RPMI8226 (cell line): ENCODE measurements around the gene DSCAML1.
"Not testable (repeated sequence)": the region's sequence is repeated elsewhere in the genome, so short reads cannot be mapped to it uniquely, and the experiment has no call there.

Experiments
- DNase-seq: peaks from one replicate; pipeline ENCODE4 v3.0.0-alpha.2; 2015

Gene DSCAML1

GRCh38 chr11:117458275-117459122 is 338.5 kb downstream of the DSCAML1 start:
- no peak for DNase-seq

- no peak for DNase-seq
These were observed 339.2 kb downstream of the DSCAML1 start for GRCh38 chr11:117457835-117458234.

GRCh38 chr11:117457031-117457785 is 339.8 kb downstream of the DSCAML1 start:
- no peak for DNase-seq

GRCh38 chr11:117456721-117457029 is 340.3 kb downstream of the DSCAML1 start:
- not testable (repeated sequence) for DNase-seq

GRCh38 chr11:117456027-117456720 is 340.8 kb downstream of the DSCAML1 start:
- DNase-seq, result no peak

- no peak for DNase-seq
These were observed 342.5 kb downstream of the DSCAML1 start for GRCh38 chr11:117454564-117454917.

- DNase-seq, result no peak
These were observed 343.0 kb downstream of the DSCAML1 start for GRCh38 chr11:117453886-117454563.

GRCh38 chr11:117449111-117449693 is 347.8 kb downstream of the DSCAML1 start:
- DNase-seq, result no peak

GRCh38 chr11:117444711-117445658 is 352.0 kb downstream of the DSCAML1 start:
- DNase-seq, result no peak

GRCh38 chr11:117444256-117444655 is 352.8 kb downstream of the DSCAML1 start:
- no peak for DNase-seq

- peak; percentile 49 for DNase-seq
These were observed 353.5 kb downstream of the DSCAML1 start for GRCh38 chr11:117443266-117444186.

- no peak for DNase-seq
These were observed 354.2 kb downstream of the DSCAML1 start for GRCh38 chr11:117442869-117443239.

GRCh38 chr11:117442049-117442868 is 354.8 kb downstream of the DSCAML1 start:
- DNase-seq, result no peak

- no peak for DNase-seq
These were observed 355.7 kb downstream of the DSCAML1 start for GRCh38 chr11:117441146-117441975.

- no peak for DNase-seq
These were observed 356.8 kb downstream of the DSCAML1 start for GRCh38 chr11:117440258-117440657.

- DNase-seq, result no peak
These were observed 357.8 kb downstream of the DSCAML1 start for GRCh38 chr11:117439256-117439655.

- DNase-seq, result no peak
These were observed 358.5 kb downstream of the DSCAML1 start for GRCh38 chr11:117438371-117439000.

GRCh38 chr11:117437791-117438130 is 359.3 kb downstream of the DSCAML1 start:
- DNase-seq, result no peak
